ENCODE results near the gene CYSLTR2. TPM values are rescaled to one million over a fixed set of nuclear protein-coding genes. Genes with fewer than 3 reads are reported as not detected.
A peak's percentile ranks its signal among the peaks of the same experiment; 100 is the strongest.
"Not testable (repeated sequence)": the region's sequence is repeated elsewhere in the genome, so short reads cannot be mapped to it uniquely, and the experiment has no call there.

CYSLTR2 gene
- total RNA-seq, 6 donors from 2014 or later = under 0.01 to 2.0 (median 1.2) TPM

DNA sequence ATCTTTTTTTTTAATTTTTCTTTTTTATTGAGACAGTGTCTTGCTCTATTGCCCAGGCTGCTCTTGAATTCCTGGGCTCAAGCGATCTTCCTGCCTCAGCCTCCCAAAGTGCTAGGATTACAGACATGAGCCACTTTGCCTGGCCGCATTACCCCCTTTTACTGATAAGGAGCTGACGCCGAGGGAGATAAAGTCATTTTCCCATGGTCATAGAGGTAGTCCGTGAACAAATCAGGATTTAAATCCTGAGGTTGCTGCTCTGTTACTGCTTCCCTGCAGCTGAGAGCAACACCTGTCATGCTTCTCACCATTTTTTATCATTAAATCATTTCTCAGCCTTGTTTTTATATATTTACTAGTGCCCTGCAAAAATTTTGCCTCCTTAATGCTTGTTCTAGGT is 7.4 kb downstream of the CYSLTR2 start:
- H3K36me3 ChIP-seq = no peaks in the 10 kb centered on the region
- no peak overlapping the region for H3K4me3 ChIP-seq
- no peaks in the 10 kb centered on the region for H3K27me3 ChIP-seq
- no peak for DNase-seq
- WGBS, 2 donors = 68 to 86% methylated on average over 5 of the region's 5 CpGs
- peaks cover 0 to 8% (median 5%) of the 10 kb centered on the region in 4 donors for H3K4me1 ChIP-seq
- H3K9me3 ChIP-seq = peaks cover 0 to 1% (median 0%) of the 10 kb centered on the region in 4 donors
- peak overlapping the region in 1 of 4 donors; percentile 55 for H3K27ac ChIP-seq
- TF ChIP-seq POLR2AphosphoS5 (IDR thresholded peaks at IDR 0.05) (no peak), EP300 (IDR thresholded peaks at IDR 0.05) (no peak), POLR2A (IDR thresholded peaks at IDR 0.05) (no peak)
- TF ChIP-seq, protein P1, sequence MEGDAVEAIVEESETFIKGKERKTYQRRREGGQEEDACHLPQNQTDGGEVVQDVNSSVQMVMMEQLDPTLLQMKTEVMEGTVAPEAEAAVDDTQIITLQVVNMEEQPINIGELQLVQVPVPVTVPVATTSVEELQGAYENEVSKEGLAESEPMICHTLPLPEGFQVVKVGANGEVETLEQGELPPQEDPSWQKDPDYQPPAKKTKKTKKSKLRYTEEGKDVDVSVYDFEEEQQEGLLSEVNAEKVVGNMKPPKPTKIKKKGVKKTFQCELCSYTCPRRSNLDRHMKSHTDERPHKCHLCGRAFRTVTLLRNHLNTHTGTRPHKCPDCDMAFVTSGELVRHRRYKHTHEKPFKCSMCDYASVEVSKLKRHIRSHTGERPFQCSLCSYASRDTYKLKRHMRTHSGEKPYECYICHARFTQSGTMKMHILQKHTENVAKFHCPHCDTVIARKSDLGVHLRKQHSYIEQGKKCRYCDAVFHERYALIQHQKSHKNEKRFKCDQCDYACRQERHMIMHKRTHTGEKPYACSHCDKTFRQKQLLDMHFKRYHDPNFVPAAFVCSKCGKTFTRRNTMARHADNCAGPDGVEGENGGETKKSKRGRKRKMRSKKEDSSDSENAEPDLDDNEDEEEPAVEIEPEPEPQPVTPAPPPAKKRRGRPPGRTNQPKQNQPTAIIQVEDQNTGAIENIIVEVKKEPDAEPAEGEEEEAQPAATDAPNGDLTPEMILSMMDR (IDR thresholded peaks at IDR 0.05) = no peak
- ATAC-seq (ENCODE audit: low FRiP score in 2 of 2) = no peak

DNA sequence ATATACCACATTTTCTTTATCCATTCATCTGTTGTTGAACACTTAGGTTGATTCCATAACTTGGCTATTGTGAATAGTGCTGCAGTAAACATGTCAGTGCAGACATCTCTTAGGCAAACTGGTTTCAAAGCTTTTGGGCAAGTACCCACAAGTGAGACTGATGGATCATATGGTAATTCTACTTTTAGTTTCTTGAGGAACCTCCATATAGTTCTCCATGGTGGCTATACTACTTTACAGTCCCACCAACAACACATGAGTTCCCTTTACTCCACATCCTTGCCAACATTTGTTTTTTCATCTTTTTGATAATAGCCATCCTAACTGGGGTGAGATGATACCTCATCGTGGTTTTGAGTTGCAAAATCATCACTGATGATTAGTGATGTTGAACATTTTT is 8.5 kb downstream of the CYSLTR2 start:
- Histone ChIP-seq H3K27me3 (no peaks in the 10 kb centered on the region), H3K4me1 (peaks cover 0 to 8% (median 5%) of the 10 kb centered on the region in 4 donors), H3K4me3 (no peak overlapping the region), H3K27ac (no peak overlapping the region), H3K36me3 (no peaks in the 10 kb centered on the region), H3K9me3 (peaks cover 0 to 12% (median 0%) of the 10 kb centered on the region in 4 donors)
- WGBS, 2 donors = 74 to 80% methylated on average over 1 of the region's 1 CpG
- ATAC-seq (ENCODE audit: low FRiP score in 2 of 2) = no peak
- TF ChIP-seq POLR2AphosphoS5 (IDR thresholded peaks at IDR 0.05) = no peak
- TF ChIP-seq EP300 (IDR thresholded peaks at IDR 0.05) = no peak
- TF ChIP-seq, protein P1 (IDR thresholded peaks at IDR 0.05) = no peak
- no peak for TF ChIP-seq POLR2A (IDR thresholded peaks at IDR 0.05)
- DNase-seq = no peak

DNA sequence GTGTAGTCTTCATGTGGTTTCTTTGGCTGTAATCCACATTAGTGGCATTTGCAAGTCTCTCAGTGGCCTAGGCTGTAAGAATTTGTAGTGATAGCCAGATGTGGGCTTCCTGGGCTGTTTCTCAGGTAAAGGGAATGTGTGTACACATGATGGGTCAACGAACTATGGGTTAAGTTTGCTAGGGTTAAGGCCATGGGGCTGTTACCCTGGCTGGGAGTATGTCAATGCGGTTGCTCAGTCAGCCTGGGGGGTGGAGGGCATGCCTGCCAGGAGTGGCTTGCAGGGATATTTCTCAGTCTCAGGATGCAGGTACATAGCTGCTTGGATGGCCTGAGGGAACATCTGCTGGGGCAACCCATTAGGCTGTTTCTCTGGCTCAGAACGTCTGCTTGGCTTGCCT is 13.4 kb downstream of the CYSLTR2 start:
- TF ChIP-seq, protein P1 (IDR thresholded peaks at IDR 0.05) = no peak
- TF ChIP-seq POLR2A (IDR thresholded peaks at IDR 0.05) (no peak), EP300 (IDR thresholded peaks at IDR 0.05) (no peak), POLR2AphosphoS5 (IDR thresholded peaks at IDR 0.05) (no peak)
- Histone ChIP-seq H3K27ac (no peak overlapping the region), H3K4me3 (no peak overlapping the region), H3K9me3 (peaks cover 0 to 23% (median 12%) of the 10 kb centered on the region in 4 donors), H3K27me3 (no peaks in the 10 kb centered on the region), H3K4me1 (no peaks in the 10 kb centered on the region), H3K36me3 (no peaks in the 10 kb centered on the region)
- DNase-seq (no peak), ATAC-seq (ENCODE audit: low FRiP score in 2 of 2) (no peak)
- WGBS, 2 donors = 62 to 84% methylated on average over 3 of the region's 3 CpGs

DNA sequence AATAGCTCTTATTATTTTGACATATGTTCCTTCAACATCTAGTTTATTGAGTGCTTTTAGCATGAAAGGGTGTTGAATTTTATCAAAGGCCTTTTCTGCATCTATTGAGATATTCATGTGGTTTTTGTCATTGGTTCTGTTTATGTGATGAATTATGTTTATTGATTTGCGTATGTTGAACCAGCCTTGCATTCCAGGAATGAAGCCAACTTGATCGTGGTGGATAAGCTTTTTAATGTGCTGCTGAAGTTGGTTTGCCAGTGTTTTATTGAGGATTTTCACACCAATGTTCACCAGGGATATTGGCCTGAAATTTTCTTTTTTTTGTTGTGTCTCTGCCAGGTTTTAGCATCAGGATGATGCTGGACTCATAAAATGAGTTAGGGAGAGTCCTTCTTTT is 17.7 kb downstream of the CYSLTR2 start:
- H3K36me3 ChIP-seq; H3K27me3 ChIP-seq; H3K4me1 ChIP-seq; ATAC-seq (ENCODE audit: low FRiP score in 2 of 2); H3K4me3 ChIP-seq; H3K27ac ChIP-seq; DNase-seq: not testable (repeated sequence)
- H3K9me3 ChIP-seq = peaks cover 0 to 19% (median 12%) of the 10 kb centered on the region in 4 donors
- 55 to 70% methylated on average over 2 of the region's 2 CpGs for WGBS, 2 donors

DNA sequence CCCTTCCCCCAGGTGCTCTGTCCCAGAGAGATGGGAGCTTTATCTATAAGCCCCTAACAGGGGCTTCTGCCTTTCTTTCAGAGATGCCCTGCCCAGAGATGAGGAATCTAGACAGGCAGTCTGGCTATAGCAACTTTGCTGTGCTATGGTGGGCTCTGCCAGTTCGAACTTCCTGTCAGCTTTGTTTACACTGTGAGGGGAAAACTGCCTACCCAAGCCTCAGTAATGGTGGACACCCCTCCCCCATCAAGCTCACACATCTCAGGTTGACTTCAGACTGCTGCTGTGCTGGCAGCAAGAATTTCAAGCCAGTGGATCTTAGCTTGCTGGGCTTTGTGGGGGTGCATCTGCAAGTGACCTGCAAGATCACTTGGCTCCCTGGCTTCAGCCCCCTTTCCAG is 21.5 kb downstream of the CYSLTR2 start:
- DNase-seq (no peak), ATAC-seq (ENCODE audit: low FRiP score in 2 of 2) (no peak)
- Histone ChIP-seq H3K4me1 (no peaks in the 10 kb centered on the region), H3K36me3 (no peaks in the 10 kb centered on the region), H3K4me3 (no peak overlapping the region), H3K27ac (no peak overlapping the region), H3K27me3 (no peaks in the 10 kb centered on the region), H3K9me3 (peaks cover 0 to 12% (median 10%) of the 10 kb centered on the region in 4 donors)
- TF ChIP-seq EP300 (IDR thresholded peaks at IDR 0.05) (no peak), POLR2AphosphoS5 (IDR thresholded peaks at IDR 0.05) (no peak), POLR2A (IDR thresholded peaks at IDR 0.05) (no peak)
- TF ChIP-seq, protein P1 (IDR thresholded peaks at IDR 0.05) = no peak
- WGBS, 2 donors = 64 to 83% methylated on average over 1 of the region's 1 CpG

All from upper lobe of left lung (tissue), 6 donors.